K562 (cell line): ENCODE measurements around the gene PRDX2. TPM values are rescaled to one million over a fixed set of nuclear protein-coding genes. Genes with fewer than 3 reads are reported as not detected.
A peak's percentile ranks its signal among the peaks of the same experiment; 100 is the strongest.

Experiments used
- BCOR ChIP-seq: fragments of 450-650 bp; IDR thresholded peaks from 2 replicates; pipeline ENCODE4 v1.6.1; 2016
- FOXK1 ChIP-seq: sonication (generic); formaldehyde crosslinking; IDR thresholded peaks from 2 replicates; pipeline ENCODE4 v1.8.0; 2022; ENCODE audit warnings: missing genetic modification reagents, mild to moderate bottlenecking, borderline replicate concordance
- HLTF ChIP-seq: fragments of 450-650 bp; IDR thresholded peaks from 2 replicates; pipeline ENCODE4 v1.6.1; 2016
- NELFE ChIP-seq: IDR thresholded peaks from 2 replicates; pipeline ENCODE4 v1.6.1; 2011; ENCODE audit warnings: mild to moderate bottlenecking; ENCODE audit not compliant: insufficient read depth, insufficient read length
- NR2C2 ChIP-seq, 2 experiments: fragments of 200-800 bp in 1 of 2; sonication (Bioruptor generic) in 1 of 2; sonication (generic) in 1 of 2; formaldehyde crosslinking in 1 of 2; IDR thresholded peaks; 2 replicates each; pipeline versions ENCODE4 v1.6.1 to v1.8.0; 2016 to 2022; ENCODE audit warnings: mild to moderate bottlenecking in 1 of 2, missing compliant biosample characterization in 1 of 2, missing genetic modification characterization in 1 of 2, missing genetic modification reagents in 1 of 2
- TSC22D4 ChIP-seq: fragments of 450-650 bp; IDR thresholded peaks from 2 replicates; pipeline ENCODE4 v1.6.1; 2016; ENCODE audit warnings: missing genetic modification characterization, missing biosample characterization, control low read depth
- polyA plus RNA-seq, 8 experiments: library from polyadenylated mRNA; depleted of rRNA in 4 of 8; stranded (reverse) in 5 of 8; unstranded in 3 of 8; fragments of >200 nt; fragmentation: Nextera tagmentation in 2 of 8; fragmentation: Illumina TruSeq in 1 of 8; extraction: Ambion mirVana in 2 of 8; extraction: Trizol in 1 of 8; gene quantifications; 2 replicates each; pipeline versions ENCODE4 v1.2.1 to v1.2.3, GENCODE V29; 2011 to 2014; ENCODE audit warnings: inconsistent platforms in 1 of 8, missing spikeins in 1 of 8
- total RNA-seq, 7 experiments: library from RNA; depleted of rRNA in 6 of 7; stranded (reverse); fragments of >200 nt in 6 of 7; fragmentation: Illumina TruSeq in 2 of 7; extraction: Trizol in 2 of 7; gene quantifications; 2 replicates each; pipeline versions ENCODE4 v1.2.1 to v1.2.3, GENCODE V29; 2011 to 2021; ENCODE audit warnings: low replicate concordance in 1 of 7
- TF ChIP-seq, protein P1 (sequence below): fragments of 450-650 bp; IDR thresholded peaks from 2 replicates; pipeline ENCODE4 v1.6.1; 2017; ENCODE audit warnings: antibody characterized with exemption, mild to moderate bottlenecking
- TF ChIP-seq, protein P2 (sequence below): fragments of 450-650 bp; formaldehyde crosslinking; IDR thresholded peaks from 2 replicates; pipeline ENCODE4 v1.4.0; 2020; ENCODE audit warnings: mild to moderate bottlenecking, moderate library complexity
- TF ChIP-seq, protein P3 (sequence below): fragments of 450-650 bp; IDR thresholded peaks from 2 replicates; pipeline ENCODE4 v1.6.1; 2016; ENCODE audit warnings: antibody characterized with exemption
- TF ChIP-seq, protein P4 (sequence below), 2 experiments: fragments of 450-650 bp in 1 of 2; sonication (generic) in 1 of 2; formaldehyde crosslinking in 1 of 2; IDR thresholded peaks; 2 replicates each; pipeline versions ENCODE4 v1.7.1 to v1.9.0; 2016 to 2022; ENCODE audit warnings: inconsistent platforms in 1 of 2, mild to moderate bottlenecking in 1 of 2, missing genetic modification reagents in 1 of 2

Gene PRDX2
- total and polyA plus RNA-seq, 9 of the 15 experiments (the other 6 are each of a cell fraction or from before 2014, with no cell fraction given) = 206 to 1,183 (median 415) TPM

DNA sequence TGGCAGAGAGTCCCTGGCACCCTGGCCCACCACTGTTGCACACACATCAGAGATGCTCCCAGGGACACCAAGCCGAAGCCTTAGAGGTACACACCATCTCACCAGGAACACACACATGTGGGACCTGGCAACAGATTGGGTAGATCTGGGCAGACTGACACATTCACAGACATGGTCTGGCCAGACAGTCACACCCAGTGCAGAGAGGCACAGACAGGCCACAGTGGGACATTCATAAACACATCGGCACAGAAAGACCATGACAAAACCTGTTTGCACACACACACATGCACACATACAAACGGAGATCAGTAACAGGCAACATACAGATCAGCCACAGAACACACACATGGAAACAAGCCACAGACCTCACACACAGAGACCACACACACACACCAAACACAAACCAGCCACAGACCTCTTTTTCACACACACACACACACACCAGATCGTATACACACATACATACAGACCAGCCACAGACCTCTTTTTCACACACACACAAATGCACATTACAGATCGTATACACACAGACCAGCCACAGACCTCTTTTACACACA is 16.6 kb downstream of the PRDX2 start (continued):
- TF ChIP-seq, protein P1, sequence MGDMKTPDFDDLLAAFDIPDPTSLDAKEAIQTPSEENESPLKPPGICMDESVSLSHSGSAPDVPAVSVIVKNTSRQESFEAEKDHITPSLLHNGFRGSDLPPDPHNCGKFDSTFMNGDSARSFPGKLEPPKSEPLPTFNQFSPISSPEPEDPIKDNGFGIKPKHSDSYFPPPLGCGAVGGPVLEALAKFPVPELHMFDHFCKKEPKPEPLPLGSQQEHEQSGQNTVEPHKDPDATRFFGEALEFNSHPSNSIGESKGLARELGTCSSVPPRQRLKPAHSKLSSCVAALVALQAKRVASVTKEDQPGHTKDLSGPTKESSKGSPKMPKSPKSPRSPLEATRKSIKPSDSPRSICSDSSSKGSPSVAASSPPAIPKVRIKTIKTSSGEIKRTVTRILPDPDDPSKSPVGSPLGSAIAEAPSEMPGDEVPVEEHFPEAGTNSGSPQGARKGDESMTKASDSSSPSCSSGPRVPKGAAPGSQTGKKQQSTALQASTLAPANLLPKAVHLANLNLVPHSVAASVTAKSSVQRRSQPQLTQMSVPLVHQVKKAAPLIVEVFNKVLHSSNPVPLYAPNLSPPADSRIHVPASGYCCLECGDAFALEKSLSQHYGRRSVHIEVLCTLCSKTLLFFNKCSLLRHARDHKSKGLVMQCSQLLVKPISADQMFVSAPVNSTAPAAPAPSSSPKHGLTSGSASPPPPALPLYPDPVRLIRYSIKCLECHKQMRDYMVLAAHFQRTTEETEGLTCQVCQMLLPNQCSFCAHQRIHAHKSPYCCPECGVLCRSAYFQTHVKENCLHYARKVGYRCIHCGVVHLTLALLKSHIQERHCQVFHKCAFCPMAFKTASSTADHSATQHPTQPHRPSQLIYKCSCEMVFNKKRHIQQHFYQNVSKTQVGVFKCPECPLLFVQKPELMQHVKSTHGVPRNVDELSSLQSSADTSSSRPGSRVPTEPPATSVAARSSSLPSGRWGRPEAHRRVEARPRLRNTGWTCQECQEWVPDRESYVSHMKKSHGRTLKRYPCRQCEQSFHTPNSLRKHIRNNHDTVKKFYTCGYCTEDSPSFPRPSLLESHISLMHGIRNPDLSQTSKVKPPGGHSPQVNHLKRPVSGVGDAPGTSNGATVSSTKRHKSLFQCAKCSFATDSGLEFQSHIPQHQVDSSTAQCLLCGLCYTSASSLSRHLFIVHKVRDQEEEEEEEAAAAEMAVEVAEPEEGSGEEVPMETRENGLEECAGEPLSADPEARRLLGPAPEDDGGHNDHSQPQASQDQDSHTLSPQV = peak; percentile 30; the same call in 1 of the 2 replicates
- TF ChIP-seq, protein P2, sequence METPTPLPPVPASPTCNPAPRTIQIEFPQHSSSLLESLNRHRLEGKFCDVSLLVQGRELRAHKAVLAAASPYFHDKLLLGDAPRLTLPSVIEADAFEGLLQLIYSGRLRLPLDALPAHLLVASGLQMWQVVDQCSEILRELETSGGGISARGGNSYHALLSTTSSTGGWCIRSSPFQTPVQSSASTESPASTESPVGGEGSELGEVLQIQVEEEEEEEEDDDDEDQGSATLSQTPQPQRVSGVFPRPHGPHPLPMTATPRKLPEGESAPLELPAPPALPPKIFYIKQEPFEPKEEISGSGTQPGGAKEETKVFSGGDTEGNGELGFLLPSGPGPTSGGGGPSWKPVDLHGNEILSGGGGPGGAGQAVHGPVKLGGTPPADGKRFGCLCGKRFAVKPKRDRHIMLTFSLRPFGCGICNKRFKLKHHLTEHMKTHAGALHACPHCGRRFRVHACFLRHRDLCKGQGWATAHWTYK = 0 out of 2 replicates have a peak, but pooled peaks have one; percentile 63
- no peak for TF ChIP-seq NELFE
- TF ChIP-seq BCOR = peak; percentile 34; the same call in 1 of the 2 replicates
- 0 out of 2 replicates have a peak, but pooled peaks have one; percentile 6 for TF ChIP-seq FOXK1 (CRISPR knock-in tag)
- TF ChIP-seq HLTF = peak; percentile 75; the same call in 1 of the 2 replicates
- TF ChIP-seq TSC22D4 (tag) = peak; percentile 83; the same call in 1 of the 2 replicates
- TF ChIP-seq, protein P3, sequence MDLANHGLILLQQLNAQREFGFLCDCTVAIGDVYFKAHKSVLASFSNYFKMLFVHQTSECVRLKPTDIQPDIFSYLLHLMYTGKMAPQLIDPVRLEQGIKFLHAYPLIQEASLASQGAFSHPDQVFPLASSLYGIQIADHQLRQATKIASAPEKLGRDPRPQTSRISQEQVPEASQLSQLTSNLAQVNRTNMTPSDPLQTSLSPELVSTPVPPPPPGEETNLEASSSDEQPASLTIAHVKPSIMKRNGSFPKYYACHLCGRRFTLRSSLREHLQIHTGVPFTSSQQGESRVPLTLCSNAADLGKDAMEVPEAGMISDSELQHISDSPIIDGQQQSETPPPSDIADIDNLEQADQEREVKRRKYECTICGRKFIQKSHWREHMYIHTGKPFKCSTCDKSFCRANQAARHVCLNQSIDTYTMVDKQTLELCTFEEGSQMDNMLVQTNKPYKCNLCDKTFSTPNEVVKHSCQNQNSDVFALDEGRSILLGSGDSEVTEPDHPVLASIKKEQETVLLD = 0 out of 2 replicates have a peak, but pooled peaks have one; percentile 7
- TF ChIP-seq NR2C2 (CRISPR knock-in tag; IDR thresholded peaks at IDR 0.05) = no peak
- peak; percentile 14; the same call in 1 of the 2 replicates for TF ChIP-seq NR2C2 (tag; IDR thresholded peaks at IDR 0.05)
- TF ChIP-seq, protein P4, sequence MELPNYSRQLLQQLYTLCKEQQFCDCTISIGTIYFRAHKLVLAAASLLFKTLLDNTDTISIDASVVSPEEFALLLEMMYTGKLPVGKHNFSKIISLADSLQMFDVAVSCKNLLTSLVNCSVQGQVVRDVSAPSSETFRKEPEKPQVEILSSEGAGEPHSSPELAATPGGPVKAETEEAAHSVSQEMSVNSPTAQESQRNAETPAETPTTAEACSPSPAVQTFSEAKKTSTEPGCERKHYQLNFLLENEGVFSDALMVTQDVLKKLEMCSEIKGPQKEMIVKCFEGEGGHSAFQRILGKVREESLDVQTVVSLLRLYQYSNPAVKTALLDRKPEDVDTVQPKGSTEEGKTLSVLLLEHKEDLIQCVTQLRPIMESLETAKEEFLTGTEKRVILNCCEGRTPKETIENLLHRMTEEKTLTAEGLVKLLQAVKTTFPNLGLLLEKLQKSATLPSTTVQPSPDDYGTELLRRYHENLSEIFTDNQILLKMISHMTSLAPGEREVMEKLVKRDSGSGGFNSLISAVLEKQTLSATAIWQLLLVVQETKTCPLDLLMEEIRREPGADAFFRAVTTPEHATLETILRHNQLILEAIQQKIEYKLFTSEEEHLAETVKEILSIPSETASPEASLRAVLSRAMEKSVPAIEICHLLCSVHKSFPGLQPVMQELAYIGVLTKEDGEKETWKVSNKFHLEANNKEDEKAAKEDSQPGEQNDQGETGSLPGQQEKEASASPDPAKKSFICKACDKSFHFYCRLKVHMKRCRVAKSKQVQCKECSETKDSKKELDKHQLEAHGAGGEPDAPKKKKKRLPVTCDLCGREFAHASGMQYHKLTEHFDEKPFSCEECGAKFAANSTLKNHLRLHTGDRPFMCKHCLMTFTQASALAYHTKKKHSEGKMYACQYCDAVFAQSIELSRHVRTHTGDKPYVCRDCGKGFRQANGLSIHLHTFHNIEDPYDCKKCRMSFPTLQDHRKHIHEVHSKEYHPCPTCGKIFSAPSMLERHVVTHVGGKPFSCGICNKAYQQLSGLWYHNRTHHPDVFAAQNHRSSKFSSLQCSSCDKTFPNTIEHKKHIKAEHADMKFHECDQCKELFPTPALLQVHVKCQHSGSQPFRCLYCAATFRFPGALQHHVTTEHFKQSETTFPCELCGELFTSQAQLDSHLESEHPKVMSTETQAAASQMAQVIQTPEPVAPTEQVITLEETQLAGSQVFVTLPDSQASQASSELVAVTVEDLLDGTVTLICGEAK (IDR thresholded peaks at IDR 0.05) = 0 out of 2 replicates have a peak, but pooled peaks have one; percentile 20
- TF ChIP-seq, protein P4 (CRISPR knock-in tag; IDR thresholded peaks at IDR 0.05) = no peak
